GM23338 (cell line): ENCODE data around the gene MAPKBP1. TPM values are rescaled to one million over a fixed set of nuclear protein-coding genes. Genes with fewer than 3 reads are reported as not detected.
A peak's percentile ranks its signal among the peaks of the same experiment; 100 is the strongest.

Source experiments
- ATAC-seq: fragments of 200-7000 bp; cut with Tn5 transposase; 3 replicates; pipeline ENCODE4 v1.9.1; 2020
- DNase-seq: peaks from one replicate; pipeline ENCODE4 v3.0.0-alpha.2; 2015; ENCODE audit warnings: low spot score
- H2AFZ ChIP-seq: fragments of 200-600 bp; sonication (generic); 2 replicates; pipeline ENCODE4 v1.8.0; 2016; ENCODE audit warnings: antibody characterized with exemption, mild to moderate bottlenecking, moderate library complexity
- H3F3A ChIP-seq: fragments of 200-600 bp; sonication (generic); replicated peaks from 2 replicates; pipeline ENCODE4 v1.8.0; 2017; ENCODE audit warnings: antibody characterized with exemption, mixed run types, low read depth
- H3K27ac ChIP-seq: fragments of 200-600 bp; sonication (generic); 2 replicates; pipeline ENCODE4 v1.6.1; 2016; ENCODE audit warnings: low read depth
- H3K27me3 ChIP-seq: fragments of 200-600 bp; sonication (generic); 2 replicates; pipeline ENCODE4 v1.8.0; 2016; ENCODE audit warnings: mild to moderate bottlenecking, mixed run types, moderate library complexity; ENCODE audit not compliant: insufficient read depth
- H3K36me3 ChIP-seq: fragments of 200-600 bp; sonication (generic); 2 replicates; pipeline ENCODE4 v1.8.0; 2016; ENCODE audit warnings: mild to moderate bottlenecking; ENCODE audit not compliant: insufficient read depth
- H3K4me1 ChIP-seq: fragments of 200-600 bp; sonication (generic); 2 replicates; pipeline ENCODE4 v1.8.0; 2016; ENCODE audit warnings: mild to moderate bottlenecking, moderate library complexity; ENCODE audit not compliant: insufficient read depth
- H3K4me2 ChIP-seq: fragments of 200-600 bp; sonication (generic); 2 replicates; pipeline ENCODE4 v1.7.1; 2017; ENCODE audit warnings: mixed run types
- H3K4me3 ChIP-seq: fragments of 200-600 bp; sonication (generic); 2 replicates; pipeline ENCODE4 v1.6.1; 2016; ENCODE audit warnings: mixed run types
- H3K79me2 ChIP-seq: fragments of 200-600 bp; sonication (generic); replicated peaks from 2 replicates; pipeline ENCODE4 v1.8.0; 2017; ENCODE audit warnings: mild to moderate bottlenecking; ENCODE audit not compliant: insufficient read depth
- H3K9me2 ChIP-seq: fragments of 200-600 bp; sonication (generic); 2 replicates; pipeline ENCODE4 v1.8.0; 2017; ENCODE audit not compliant: insufficient read depth
- H4K20me1 ChIP-seq: fragments of 200-600 bp; sonication (generic); replicated peaks from 2 replicates; pipeline ENCODE4 v1.8.0; 2017; ENCODE audit warnings: mild to moderate bottlenecking; ENCODE audit not compliant: insufficient read depth
- H3K27ac Mint-ChIP-seq: 2 replicates; pipeline ENCODE4 v1.8.0; 2020; ENCODE audit warnings: inconsistent platforms, mild to moderate bottlenecking, moderate library complexity, mixed read lengths
- H3K27me3 Mint-ChIP-seq: 3 replicates; pipeline ENCODE4 v1.8.0; 2022; ENCODE audit warnings: low read depth, mild to moderate bottlenecking, moderate library complexity, mixed read lengths, inconsistent platforms; ENCODE audit not compliant: insufficient read depth, poor library complexity
- H3K36me3 Mint-ChIP-seq: 3 replicates; pipeline ENCODE4 v1.8.0; 2021; ENCODE audit warnings: low read depth, mild to moderate bottlenecking, inconsistent platforms, moderate library complexity, mixed read lengths
- H3K4me1 Mint-ChIP-seq: 3 replicates; pipeline ENCODE4 v1.8.0; 2020; ENCODE audit warnings: mild to moderate bottlenecking, inconsistent platforms, mixed read lengths
- H3K4me3 Mint-ChIP-seq: 3 replicates; pipeline ENCODE4 v1.8.0; 2021; ENCODE audit warnings: moderate library complexity, mild to moderate bottlenecking, inconsistent platforms, mixed read lengths
- H3K9me3 Mint-ChIP-seq: 3 replicates; pipeline ENCODE4 v1.8.0; 2020; ENCODE audit warnings: moderate library complexity, mild to moderate bottlenecking, inconsistent platforms, mixed read lengths
- CREB1 ChIP-seq: fragments of 250-450 bp; sonication (Bioruptor Pico); IDR thresholded peaks from 2 replicates; pipeline ENCODE4 v1.5.0; 2020; ENCODE audit warnings: low read depth, mild to moderate bottlenecking, moderate library complexity
- CTCF ChIP-seq, 2 experiments: fragments of 200-600 bp in 1 of 2; sonication (generic) in 1 of 2; conservative IDR thresholded peaks; 2 replicates each; pipeline versions ENCODE4 v1.5.1 to v1.6.1; 2016 to 2017; ENCODE audit warnings: antibody characterized with exemption in 2 of 2, low read depth in 2 of 2, mild to moderate bottlenecking in 2 of 2, moderate library complexity in 1 of 2
- ETS1 ChIP-seq: IDR thresholded peaks from 2 replicates; pipeline ENCODE4 v1.6.1; 2016; ENCODE audit warnings: antibody characterized with exemption
- EZH2 ChIP-seq: fragments of 200-600 bp; sonication (generic); IDR thresholded peaks from one replicate; pipeline ENCODE4 v1.8.0; 2017; ENCODE audit warnings: antibody characterized with exemption, mild to moderate bottlenecking, low read depth; ENCODE audit not compliant: unreplicated experiment
- EZH2phosphoT487 ChIP-seq: fragments of 200-600 bp; sonication (generic); IDR thresholded peaks from one replicate; pipeline ENCODE4 v1.8.1; 2018; ENCODE audit warnings: antibody characterized with exemption; ENCODE audit not compliant: unreplicated experiment
- JUNB ChIP-seq: IDR thresholded peaks from one replicate; pipeline ENCODE4 v1.6.1; 2016; ENCODE audit warnings: antibody characterized with exemption; ENCODE audit not compliant: unreplicated experiment
- NANOG ChIP-seq: IDR thresholded peaks from 2 replicates; pipeline ENCODE4 v1.6.1; 2016; ENCODE audit warnings: antibody characterized with exemption, borderline replicate concordance
- REST ChIP-seq: IDR thresholded peaks from one replicate; pipeline ENCODE4 v1.6.1; 2018; ENCODE audit warnings: antibody characterized with exemption; ENCODE audit not compliant: unreplicated experiment
- STAT1 ChIP-seq: IDR thresholded peaks from one replicate; pipeline ENCODE4 v1.6.1; 2016; ENCODE audit warnings: antibody characterized with exemption; ENCODE audit not compliant: unreplicated experiment
- ZNF331 ChIP-seq: fragments of 250-450 bp; sonication (Bioruptor Pico); IDR thresholded peaks from 2 replicates; pipeline ENCODE4 v1.5.0; 2020; ENCODE audit warnings: low read depth, mild to moderate bottlenecking, moderate library complexity
- polyA plus RNA-seq: library from polyadenylated mRNA; unstranded; fragments of >200 nt; fragmentation: Nextera tagmentation; extraction: Ambion mirVana; gene quantifications from 2 replicates; pipeline ENCODE4 v1.2.1, GENCODE V29; 2016
- total RNA-seq: library from RNA; depleted of rRNA; stranded (reverse); fragments of >200 nt; shearing (Covaris generic); gene quantifications from 2 replicates; pipeline ENCODE4 v1.2.3, GENCODE V29; 2014

The MAPKBP1 gene
- total and polyA plus RNA-seq, 2 experiments from 2014 or later: 1.9 to 8.9 TPM

- no peak for TF ChIP-seq NANOG
- no peak for TF ChIP-seq ETS1
- no peak for TF ChIP-seq ZNF331 (CRISPR knock-in tag)
- TF ChIP-seq CTCF (conservative IDR thresholded peaks at IDR 0.05; ENCODE audit: low read depth in 2 of 2): no peak
- TF ChIP-seq EZH2phosphoT487: no peak
These were observed 87.6 kb downstream of the MAPKBP1 start (continued) for GRCh38 chr15:41861736-41862356.

GRCh38 chr15:41862515-41863116, 88.3 kb downstream of the MAPKBP1 start:
- 0 out of 2 replicates have a peak overlapping the region, but pooled peaks have one; percentile 28 for H2AFZ ChIP-seq
- TF ChIP-seq EZH2 (no peak), STAT1 (no peak)
- H3K27ac Mint-ChIP-seq: no peak overlapping the region

GRCh38 chr15:41865490-41866055, 91.3 kb downstream of the MAPKBP1 start:
- no peak overlapping the region for H3K27ac ChIP-seq
- no peak for ATAC-seq
- H3K36me3 ChIP-seq: no peaks in the 10 kb centered on the region
- no peak overlapping the region for H3K27ac Mint-ChIP-seq
- no peaks in the 10 kb centered on the region for H4K20me1 ChIP-seq
- H3K27me3 Mint-ChIP-seq: peaks cover 13% of the 10 kb centered on the region
- no peak overlapping the region for H3K4me2 ChIP-seq
- H3K4me1 ChIP-seq: no peaks in the 10 kb centered on the region
- no peaks in the 10 kb centered on the region for H3K79me2 ChIP-seq
- no peak for DNase-seq
- H3K4me3 ChIP-seq: no peak overlapping the region
- H3K9me2 ChIP-seq: no peaks in the 10 kb centered on the region
- H3K4me3 Mint-ChIP-seq: no peak overlapping the region
- no peaks in the 10 kb centered on the region for H3K27me3 ChIP-seq
- peaks cover 13% of the 10 kb centered on the region for H3K4me1 Mint-ChIP-seq
- no peaks in the 10 kb centered on the region for H3K9me3 Mint-ChIP-seq
- no peaks in the 10 kb centered on the region for H3F3A ChIP-seq
- no peaks in the 10 kb centered on the region; the same call in 2 of the 3 replicates for H3K36me3 Mint-ChIP-seq
- no peak overlapping the region for H2AFZ ChIP-seq
- TF ChIP-seq CREB1 (CRISPR knock-in tag) (no peak), EZH2 (no peak), REST (no peak), STAT1 (no peak), ETS1 (no peak), JUNB (no peak), ZNF331 (CRISPR knock-in tag) (no peak), CTCF (conservative IDR thresholded peaks at IDR 0.05; ENCODE audit: low read depth in 2 of 2) (no peak)

More at GRCh38 chr15:41862515-41863116, 88.3 kb downstream of the MAPKBP1 start:
- Histone ChIP-seq H3K27ac (no peak overlapping the region), H3K9me2 (no peaks in the 10 kb centered on the region), H3K79me2 (no peaks in the 10 kb centered on the region), H3K36me3 (no peaks in the 10 kb centered on the region), H4K20me1 (no peaks in the 10 kb centered on the region), H3K27me3 (no peaks in the 10 kb centered on the region), H3F3A (no peaks in the 10 kb centered on the region), H3K4me3 (no peak overlapping the region), H3K4me2 (no peak overlapping the region), H3K4me1 (no peaks in the 10 kb centered on the region)
- peak; percentile 62 for DNase-seq
- Mint-ChIP-seq H3K4me1 (peaks cover 13% of the 10 kb centered on the region), H3K36me3 (no peaks in the 10 kb centered on the region), H3K4me3 (no peak overlapping the region), H3K27me3 (peaks cover 9% of the 10 kb centered on the region), H3K9me3 (no peaks in the 10 kb centered on the region)
- peak; percentile 60 for ATAC-seq
